H1 (cell line): ENCODE results near the gene FAM53A. TPM values are rescaled to one million over a fixed set of nuclear protein-coding genes. Genes with fewer than 3 reads are reported as not detected.

Experiments used
- CBX5 ChIP-seq: fragments of 300-800, 300-1000 bp; sonication (generic); IDR thresholded peaks from 2 replicates; pipeline ENCODE4 v1.7.1; 2016; ENCODE audit warnings: antibody characterized with exemption, low read length, low read depth
- HDAC2 ChIP-seq, 2 experiments: fragments of 300-600 bp in 1 of 2; sonication (generic) in 1 of 2; IDR thresholded peaks; 2 replicates each; pipeline ENCODE4 v1.6.1; 2011 to 2012; ENCODE audit warnings: low read depth in 2 of 2, low read length in 2 of 2, mild to moderate bottlenecking in 2 of 2, moderate library complexity in 2 of 2, borderline replicate concordance in 1 of 2, inconsistent platforms in 1 of 2
- SP2 ChIP-seq: IDR thresholded peaks from 2 replicates; pipeline ENCODE4 v1.6.1; 2012; ENCODE audit warnings: mild to moderate bottlenecking, low read length, inconsistent platforms
- SUZ12 ChIP-seq: fragments of 200-600 bp; sonication (generic); IDR thresholded peaks from 2 replicates; pipeline ENCODE4 v1.6.1; 2012; ENCODE audit warnings: mild to moderate bottlenecking, inconsistent platforms, low read length, moderate library complexity, mixed read lengths
- TCF12 ChIP-seq: IDR thresholded peaks from 2 replicates; pipeline ENCODE4 v1.6.1; 2011; ENCODE audit warnings: low read depth, mild to moderate bottlenecking, low read length
- polyA plus RNA-seq, 7 experiments: library from polyadenylated mRNA; depleted of rRNA in 3 of 7; stranded (reverse) in 5 of 7; unstranded in 2 of 7; fragments of >200 nt in 5 of 7; fragments of 200-250 nt in 2 of 7; gene quantifications; 1 replicate in 5 of 7; 2 replicates in 1 of 7; 4 replicates in 1 of 7; pipeline versions ENCODE4 v1.2.1 to v1.2.3, GENCODE V29; 2011 to 2013; ENCODE audit warnings: missing spikeins in 2 of 7, mixed read lengths in 2 of 7
- total RNA-seq: library from RNA; stranded (reverse); fragmentation: NEBNext Ultra II Directional; extraction: Animal tissue kit (Norgen Biotek cat#: 25700); gene quantifications from 2 replicates; pipeline ENCODE4 v1.2.1, GENCODE V29; 2021
- TF ChIP-seq, protein P1 (sequence below): IDR thresholded peaks from 2 replicates; pipeline ENCODE4 v1.6.1; 2012; ENCODE audit warnings: low read length, inconsistent platforms
- TF ChIP-seq, protein P2 (sequence below): IDR thresholded peaks from 2 replicates; pipeline ENCODE4 v1.6.1; 2011; ENCODE audit warnings: low read length, improper control_type of control experiment

FAM53A gene
- total and polyA plus RNA-seq, 2 of the 8 experiments (the other 6 are each of a cell fraction or from before 2014, with no cell fraction given): 1.9 to 2.0 TPM

DNA sequence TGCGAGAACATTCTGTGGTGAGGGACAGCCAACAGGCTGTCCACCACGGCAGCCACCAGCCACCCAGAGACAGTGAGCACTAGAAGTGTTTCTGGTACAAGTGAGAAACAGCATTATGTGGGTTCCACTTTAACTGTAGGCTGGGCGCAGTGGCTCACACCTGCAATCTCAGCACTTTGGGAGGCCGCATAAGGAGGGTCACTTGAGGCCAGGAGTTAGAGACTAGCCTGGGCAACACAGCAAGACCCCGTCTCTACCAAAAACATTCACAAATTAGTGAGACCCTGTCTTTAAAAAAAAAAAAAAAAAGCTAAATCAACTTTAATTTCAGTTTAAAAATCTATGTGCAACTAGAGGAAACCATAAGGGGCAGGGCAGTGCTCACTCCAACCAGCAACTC is 20.6 kb downstream of the FAM53A start (continued):
- TF ChIP-seq HDAC2 (IDR thresholded peaks at IDR 0.05; ENCODE audit: borderline replicate concordance in 1 of 2, low read depth in 2 of 2, low read length in 2 of 2) (no peak), SUZ12 (no peak), CBX5 (no peak), SP2 (no peak), TCF12 (no peak)
- TF ChIP-seq, protein P1, sequence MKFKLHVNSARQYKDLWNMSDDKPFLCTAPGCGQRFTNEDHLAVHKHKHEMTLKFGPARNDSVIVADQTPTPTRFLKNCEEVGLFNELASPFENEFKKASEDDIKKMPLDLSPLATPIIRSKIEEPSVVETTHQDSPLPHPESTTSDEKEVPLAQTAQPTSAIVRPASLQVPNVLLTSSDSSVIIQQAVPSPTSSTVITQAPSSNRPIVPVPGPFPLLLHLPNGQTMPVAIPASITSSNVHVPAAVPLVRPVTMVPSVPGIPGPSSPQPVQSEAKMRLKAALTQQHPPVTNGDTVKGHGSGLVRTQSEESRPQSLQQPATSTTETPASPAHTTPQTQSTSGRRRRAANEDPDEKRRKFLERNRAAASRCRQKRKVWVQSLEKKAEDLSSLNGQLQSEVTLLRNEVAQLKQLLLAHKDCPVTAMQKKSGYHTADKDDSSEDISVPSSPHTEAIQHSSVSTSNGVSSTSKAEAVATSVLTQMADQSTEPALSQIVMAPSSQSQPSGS: no peak
- TF ChIP-seq, protein P2, sequence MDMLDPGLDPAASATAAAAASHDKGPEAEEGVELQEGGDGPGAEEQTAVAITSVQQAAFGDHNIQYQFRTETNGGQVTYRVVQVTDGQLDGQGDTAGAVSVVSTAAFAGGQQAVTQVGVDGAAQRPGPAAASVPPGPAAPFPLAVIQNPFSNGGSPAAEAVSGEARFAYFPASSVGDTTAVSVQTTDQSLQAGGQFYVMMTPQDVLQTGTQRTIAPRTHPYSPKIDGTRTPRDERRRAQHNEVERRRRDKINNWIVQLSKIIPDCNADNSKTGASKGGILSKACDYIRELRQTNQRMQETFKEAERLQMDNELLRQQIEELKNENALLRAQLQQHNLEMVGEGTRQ: no peak
